NCI-H146 (cell line): ENCODE data around the gene PPP1R37.

Source experiments
- DNase-seq: peaks from one replicate; lab custom pipeline; 2025; lab: John Stamatoyannopoulos, UW

PPP1R37 gene

DNA sequence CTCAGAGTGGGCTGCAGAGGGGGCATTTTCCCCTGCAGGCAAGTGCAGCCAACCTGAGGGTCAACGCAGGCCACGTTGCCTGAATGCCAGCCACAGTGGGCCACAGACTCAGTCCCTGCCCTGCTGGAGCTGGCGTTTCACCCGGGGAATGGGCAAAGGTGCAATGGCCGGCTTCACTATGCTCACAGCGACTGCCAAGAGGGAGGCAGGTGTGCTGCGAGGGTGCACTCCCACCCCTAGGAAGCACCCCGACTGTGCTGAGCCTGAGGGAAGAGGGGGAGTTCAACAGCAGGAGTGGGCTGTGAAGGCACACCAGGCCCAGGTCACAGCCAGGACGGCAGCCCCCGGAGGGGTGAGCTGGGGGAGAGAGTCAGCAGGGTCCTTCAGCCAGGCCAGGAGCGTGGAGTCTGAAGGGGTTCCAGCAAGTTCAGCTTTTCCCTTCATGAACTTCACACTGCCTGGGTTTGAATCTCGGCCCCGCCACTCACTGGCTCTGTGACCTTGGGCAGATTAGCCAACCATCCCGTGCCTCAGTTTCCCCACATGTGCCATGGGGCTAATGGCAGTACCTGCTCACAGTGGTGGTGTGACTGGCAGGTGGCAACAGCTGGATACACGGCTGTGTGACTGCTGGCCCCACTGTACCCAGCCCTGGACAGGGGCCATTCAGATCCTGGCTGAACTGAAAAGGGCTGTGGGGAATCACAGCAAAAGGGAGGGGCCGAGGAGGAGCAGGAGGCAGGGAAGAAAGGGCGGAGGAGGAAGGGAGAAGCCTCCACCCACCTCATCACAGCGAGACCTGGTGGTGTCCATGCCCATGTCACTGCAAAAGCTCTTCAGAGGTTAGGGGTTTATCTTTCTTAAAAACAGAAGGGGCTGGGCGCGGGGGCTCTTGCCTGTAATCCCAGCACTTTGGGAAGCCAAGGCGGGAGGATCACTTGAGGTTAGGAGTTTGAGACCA lies 77.4 kb downstream of the PPP1R37 start:
- no peak for DNase-seq

DNA sequence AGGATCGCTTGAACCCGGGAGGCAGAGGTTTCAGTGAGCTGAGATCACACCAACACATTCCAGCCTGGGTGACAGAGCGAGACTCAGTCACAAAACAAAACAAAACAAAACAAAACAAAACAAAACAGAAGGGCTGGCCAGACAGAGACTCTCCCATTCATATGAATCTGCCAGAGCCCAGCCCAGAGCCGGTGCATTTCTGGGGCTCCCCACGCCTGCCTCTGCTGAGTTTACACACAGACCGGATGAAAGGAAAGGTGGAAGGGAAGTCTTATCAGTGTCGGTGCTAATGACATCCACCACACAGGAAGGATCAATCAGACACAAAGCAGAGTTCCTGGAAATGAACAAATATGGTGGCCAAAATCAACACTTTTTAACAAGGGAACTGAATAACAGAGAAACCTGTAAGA lies 78.2 kb downstream of the PPP1R37 start:
- DNase-seq: no peak

DNA sequence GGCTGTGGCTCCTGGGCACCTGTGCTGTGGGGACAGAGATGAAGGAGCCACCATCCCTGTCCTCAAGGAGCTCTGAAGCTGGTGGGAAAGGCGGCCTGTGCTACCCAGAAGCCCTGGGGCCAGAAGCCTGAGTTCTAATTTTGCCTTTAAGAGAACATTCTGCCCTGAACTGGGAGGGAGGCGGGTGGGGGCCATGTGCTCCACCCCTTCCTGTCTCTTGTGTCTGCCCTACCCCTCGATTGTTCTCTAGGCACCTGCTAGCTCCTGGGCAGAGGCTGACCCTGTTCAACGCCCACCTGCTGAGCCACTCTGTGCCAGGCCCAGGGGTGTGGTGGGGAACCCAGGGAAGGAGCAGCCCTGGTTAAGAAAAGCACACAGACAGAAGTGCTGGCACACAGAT lies 79.2 kb downstream of the PPP1R37 start:
- DNase-seq: peak; percentile 35

DNA sequence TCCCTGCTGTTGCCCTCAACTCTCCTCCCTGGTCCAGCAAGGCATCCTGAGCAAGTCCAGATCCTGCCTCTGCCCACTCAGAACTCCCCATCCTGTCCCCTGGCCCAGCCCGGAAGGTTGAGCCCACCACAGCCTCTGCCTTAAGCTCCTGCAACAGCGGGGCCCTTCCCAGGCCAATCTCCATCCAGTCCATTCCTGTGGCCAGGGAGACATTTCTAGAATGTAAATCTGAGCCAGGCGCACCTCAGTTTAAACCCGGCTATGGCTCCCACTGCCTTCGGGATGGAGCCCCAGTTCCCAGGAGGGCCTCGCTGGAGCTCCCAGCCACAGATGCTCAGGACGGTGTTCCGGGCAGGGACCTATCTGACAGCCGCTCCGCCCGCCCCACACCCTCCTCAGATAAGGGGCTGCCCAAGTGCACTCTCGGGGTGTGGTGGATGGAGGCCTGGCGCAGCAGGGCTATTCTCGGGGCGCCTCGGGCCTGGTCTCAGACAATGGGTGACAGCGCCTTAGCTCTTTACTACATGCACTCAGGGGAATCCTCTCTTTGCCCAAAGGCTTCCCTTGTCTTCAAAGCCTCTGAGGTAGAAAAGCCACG lies 79.7 kb downstream of the PPP1R37 start:
- DNase-seq: no peak

DNA sequence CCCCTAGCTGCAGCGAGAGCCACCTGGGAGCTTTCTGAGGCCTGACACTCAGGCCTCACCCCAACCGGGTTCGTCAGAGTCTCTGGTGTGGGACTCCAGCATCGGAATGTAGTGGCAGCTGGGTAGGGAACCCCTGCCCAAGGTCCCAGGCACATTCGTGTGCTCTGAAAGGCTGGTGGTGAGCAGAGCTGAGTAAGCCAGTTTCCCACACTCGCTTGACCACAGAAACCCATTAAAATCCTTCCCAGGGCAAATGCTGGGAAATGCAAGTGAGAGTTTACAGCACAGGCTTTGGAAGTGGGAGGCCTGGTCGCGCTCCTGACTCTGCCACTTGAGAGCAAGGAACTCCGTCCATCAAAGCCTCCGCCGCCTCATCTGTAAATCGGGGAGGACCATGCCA lies 80.8 kb downstream of the PPP1R37 start:
- no peak for DNase-seq

DNA sequence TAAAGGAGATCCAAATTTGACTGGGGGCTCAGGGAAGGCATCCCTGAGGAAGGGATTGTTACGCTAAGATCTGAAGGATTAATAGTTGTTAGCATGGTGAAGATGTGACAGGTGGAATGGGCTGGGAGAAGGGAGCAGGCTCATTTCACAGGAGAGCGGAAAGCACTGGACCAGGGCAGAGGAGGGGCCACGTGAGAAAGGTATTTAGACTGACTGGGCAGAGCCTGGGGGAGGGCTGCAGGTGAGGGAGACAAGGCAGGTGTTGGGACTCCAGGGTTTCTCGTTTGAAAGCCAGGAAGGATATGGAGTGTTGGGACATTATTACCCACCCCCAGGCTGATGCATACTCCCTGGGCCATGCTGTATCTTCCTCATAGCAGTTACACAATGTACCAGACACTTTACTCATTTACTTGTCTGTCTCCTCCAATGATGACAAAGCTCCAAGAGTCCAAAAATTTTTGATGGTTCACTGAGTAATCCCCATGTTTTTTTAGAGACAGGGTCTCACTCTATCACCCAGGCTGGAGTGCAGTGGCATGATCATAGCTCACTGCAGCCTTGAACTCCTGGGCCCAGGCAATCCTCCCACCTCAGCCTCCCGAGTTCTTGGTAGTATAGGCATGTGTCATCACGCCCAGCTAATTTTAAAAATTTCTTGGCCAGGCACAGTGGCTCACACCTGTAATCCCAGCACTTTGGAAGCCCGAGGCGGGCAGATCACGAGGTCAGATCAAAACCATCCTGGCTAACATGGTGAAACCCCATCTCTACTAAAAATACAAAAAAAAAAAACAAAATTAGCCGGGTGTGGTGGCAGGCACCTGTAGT lies 82.8 kb downstream of the PPP1R37 start:
- DNase-seq: peak; percentile 52

DNA sequence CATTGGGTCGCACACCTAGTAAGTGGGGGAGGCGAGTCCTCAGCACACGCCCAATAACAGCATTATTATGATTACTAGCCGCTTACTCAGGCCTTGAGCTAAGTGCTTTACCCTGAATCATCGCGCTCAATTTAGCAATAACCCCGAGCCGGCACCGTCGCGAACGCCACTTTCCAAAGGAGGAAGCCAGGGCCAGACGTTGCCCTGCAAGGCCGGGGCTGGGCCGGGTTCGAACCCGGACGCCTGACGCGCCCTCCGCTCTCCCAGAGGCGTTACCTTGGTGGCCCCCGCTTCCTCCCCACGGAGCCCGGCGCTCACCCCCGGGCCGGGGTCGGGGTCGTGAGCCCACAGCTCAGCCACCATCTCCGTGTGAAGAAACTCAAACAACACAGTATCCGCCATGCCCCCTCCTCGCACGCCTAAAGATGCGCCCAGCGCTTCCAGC lies 84.9 kb downstream of the PPP1R37 start, which contains the start of gene TRAPPC6A:
TRAPPC6A (minus strand) TSS at position 421 of the 445 bp plus-strand sequence; CDS start at position 402, 19 bp downstream.
- no peak for DNase-seq

DNA sequence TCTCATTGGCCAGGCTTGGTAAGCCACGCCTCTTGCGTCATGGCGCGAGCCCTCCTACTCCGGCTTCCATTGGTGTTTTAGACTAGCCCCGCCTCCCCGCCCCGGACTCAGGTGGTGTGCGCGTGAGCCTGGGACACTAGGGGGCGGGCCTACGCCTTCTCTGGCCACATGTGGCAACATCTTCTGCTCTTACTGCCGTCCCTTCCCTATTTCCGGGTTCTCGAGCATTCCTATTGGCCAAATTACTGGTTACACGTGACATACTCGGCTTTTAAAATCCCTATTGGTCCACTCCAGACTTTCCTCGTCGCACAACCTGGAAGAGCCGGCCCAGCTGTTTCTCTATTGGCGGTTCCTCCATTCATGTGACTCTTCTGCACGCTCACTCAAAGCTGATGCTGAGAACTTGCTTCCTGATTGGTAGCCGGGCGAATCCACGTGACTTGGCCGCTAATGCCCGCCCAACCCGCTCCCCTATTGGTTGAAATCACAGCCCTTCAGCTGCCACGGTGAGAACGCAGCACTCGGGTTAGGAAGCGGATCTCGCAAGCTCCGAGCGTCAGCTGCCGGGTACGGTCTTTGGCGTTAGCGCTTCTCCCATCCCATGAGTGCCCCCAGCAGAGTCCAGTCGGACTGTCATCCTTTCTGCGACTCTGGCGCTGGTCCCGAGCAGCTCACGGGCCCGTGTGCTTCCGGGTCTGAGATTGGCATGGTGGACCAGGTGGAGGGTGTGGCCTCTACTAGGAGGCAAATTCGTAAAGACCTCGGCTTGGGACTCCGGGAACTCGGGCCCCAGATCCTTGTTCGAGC lies 85.5 kb downstream of the PPP1R37 start, which contains the start of gene BLOC1S3:
BLOC1S3 (plus strand) TSS at position 523 of the 810 bp plus-strand sequence. CDS start 513 bp downstream, outside the sequence.
- peak; percentile 100 for DNase-seq

DNA sequence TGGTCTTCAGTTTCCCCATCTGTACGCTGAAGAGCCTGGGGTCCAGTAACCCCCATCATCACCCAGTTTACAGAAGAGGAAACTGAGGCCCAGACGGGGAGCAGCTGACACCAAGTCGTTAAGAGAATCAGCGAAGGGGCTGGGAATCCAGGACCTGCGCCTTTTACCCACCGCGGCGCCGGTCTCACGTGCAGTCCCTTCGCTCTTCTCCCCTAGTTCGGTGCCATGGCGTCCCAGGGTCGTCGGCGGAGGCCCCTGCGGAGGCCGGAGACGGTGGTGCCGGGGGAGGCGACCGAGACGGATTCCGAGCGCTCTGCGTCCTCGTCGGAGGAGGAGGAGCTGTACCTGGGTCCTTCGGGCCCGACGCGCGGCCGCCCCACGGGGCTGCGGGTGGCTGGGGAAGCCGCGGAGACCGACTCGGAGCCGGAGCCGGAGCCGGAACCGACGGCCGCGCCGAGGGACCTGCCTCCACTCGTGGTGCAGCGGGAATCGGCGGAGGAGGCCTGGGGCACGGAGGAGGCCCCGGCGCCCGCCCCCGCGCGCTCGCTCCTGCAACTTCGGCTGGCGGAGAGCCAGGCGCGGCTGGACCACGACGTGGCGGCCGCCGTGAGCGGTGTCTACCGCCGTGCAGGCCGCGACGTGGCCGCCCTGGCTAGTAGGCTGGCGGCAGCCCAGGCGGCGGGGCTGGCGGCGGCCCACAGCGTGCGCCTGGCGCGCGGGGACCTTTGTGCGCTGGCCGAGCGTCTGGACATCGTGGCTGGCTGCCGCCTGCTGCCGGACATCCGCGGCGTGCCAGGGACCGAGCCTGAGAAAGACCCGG lies 86.3 kb downstream of the PPP1R37 start:
- DNase-seq: peak; percentile 53

DNA sequence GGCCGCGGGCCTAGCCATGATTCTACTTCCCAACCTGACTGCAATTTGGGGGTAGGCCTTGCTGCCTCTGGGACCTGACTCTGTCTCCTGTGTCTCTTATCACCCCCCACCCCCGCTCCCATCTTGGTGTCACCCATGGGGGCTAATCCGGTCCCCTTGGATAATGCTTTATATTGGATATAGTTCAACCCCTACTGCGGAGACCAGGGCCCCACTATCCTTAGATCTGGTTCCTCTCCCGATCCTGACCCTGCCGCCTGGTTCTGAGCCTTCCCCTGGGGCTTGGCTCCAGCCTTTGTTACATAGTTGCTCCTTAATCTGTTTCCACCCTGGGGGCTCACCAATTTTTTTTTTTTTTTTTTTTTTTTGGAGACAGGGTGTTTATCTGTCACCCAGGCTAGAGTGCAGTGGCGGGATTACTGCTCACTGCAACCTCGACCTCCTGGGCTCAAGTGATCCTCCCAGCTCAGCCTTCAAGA lies 87.0 kb downstream of the PPP1R37 start:
- no peak for DNase-seq

DNA sequence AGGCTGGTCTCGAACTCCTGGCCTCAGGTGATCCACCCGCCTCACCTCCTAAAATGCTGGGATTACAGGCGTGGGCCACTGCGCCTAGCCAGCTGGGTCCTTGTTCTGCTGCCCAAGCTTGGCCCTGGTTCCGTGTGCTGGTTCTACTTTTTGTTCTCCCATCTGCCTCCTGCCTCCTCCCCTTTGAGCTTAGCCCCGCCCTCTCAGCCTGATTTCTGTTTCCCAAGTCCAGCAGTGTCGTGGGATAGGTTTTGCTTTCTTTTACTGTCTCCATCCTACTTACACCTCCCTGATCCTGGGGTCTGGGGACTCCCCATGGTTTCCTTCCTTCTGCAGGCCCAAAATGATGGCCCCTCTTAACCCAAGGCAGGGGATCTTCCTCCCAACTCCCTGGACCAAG lies 88.0 kb downstream of the PPP1R37 start:
- DNase-seq: no peak

DNA sequence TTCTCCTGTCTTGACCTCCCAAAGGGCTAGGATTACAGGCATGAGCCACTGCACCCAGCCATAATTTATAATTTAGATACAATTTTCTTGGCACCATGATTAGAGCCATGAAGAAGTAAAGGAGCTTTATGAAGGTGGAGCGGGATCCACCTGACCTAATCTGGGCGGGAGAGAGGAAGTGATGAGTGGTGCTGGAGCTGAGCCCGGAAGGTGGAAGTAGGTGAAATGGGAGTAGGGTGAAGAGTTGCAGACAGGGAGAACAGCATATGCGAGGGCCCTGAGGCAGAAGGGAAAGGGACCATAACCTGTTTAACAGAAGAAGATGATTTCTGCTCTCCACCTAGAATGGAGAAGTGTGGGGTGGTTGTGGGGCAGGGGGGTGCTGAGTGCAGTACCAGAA lies 89.8 kb downstream of the PPP1R37 start:
- DNase-seq: no peak

DNA sequence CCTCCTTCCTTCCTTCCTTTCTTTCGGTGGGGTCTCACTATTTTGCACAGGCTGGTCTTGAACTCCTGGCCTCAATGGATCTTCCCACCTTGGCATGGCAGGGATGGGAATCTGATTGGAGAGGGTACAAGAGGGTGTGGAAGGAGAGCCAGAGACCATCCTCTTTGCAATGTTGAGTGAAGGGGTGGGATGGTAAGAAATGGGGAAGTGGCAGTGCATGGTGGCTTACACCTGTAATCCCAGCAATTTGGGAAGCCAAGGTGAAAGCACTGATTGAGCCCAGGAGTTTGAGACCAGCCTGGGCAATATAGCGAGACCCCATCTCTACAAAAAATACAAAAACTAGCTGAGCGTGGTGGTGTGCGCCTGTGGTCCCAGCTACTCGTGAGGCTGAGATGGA lies 91.1 kb downstream of the PPP1R37 start:
- no peak for DNase-seq

DNA sequence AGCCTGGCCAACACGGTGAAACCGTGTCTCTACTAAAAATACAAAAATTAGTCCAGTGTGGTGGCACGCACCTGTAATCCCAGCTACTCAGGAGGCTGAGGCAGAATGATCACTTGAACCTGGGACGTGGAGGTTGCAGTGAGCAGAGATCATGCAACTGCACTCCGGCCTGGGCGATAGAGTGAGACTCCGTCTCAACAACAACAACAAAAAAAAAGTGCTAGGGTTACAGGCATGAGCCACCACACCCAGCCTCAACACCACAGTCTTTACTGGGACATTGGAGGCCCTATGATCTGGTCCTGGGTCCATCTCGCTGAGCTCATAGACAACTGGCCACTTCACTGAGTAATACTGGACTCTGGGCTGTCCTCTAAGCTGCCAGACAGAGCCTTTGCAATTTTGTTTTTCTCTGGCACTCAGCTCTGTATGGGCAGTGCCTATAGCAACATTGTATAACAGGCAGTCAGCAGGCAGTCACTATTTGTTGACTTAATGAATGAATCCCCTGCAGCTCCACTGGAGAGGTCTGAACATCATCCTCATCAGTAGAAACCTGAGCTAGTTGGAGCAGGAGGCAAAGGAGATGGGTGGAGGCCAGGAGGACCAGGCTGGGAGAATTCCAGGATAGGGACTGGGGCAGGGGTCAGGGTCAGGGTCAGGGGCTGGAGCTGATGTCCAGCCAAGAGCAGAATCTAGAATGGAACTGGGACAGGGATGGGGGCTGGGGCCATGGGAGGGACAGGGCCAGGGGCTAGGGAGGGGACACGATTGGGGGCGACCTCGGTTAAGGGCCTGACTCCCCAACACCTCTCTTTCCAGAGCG lies 93.7 kb downstream of the PPP1R37 start:
- DNase-seq: peak; percentile 58

DNA sequence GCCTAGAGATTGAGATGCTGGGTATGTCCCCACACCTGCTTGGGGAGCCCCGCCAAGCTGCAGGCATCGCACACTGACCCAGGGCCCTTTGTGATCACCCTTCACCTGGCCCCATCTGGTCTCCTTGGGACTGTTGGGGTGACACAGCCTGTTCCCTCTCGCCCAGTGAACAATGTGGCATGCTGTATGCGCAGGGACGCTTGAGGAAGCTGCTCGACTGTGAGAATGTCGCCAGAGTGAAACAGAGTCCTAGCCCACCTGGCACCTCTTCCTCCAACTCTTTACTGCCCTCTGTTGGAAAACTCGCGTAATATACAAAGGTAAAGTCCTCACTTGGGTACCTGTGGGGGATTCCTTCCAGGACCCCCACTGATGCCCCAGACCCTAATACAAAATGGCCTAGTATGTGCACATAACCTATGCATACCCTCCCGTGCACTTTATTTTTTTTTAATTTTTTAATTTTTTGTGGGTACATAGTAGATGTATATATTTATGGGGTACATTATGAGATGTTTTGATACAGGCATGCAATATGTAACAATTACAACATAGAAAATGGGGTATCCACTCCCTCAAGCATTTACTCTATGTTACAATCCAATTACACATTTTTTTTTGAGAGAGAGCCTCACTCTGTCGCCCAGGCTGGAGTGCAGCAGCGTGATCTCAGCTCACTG lies 94.6 kb downstream of the PPP1R37 start:
- peak; percentile 62 for DNase-seq

DNA sequence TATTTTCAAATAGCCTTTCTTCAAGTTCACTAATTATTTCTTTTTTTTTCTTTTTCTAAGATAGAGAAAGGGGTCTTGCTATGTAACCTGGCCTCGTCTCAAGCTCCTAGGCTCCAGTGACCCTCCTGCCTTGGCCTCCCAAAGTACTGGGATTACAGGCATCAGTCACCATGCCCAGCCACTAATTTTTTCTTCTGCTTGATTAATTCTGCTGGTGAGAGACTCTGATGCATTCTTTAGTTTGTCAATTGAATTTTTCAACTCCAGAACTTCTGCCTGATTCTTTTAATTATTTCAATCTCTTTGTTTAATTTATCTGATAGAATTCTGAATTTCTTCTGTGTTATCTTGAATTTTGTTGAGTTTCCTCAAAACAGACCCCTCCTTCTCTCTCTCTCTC lies 97.0 kb downstream of the PPP1R37 start:
- no peak for DNase-seq

DNA sequence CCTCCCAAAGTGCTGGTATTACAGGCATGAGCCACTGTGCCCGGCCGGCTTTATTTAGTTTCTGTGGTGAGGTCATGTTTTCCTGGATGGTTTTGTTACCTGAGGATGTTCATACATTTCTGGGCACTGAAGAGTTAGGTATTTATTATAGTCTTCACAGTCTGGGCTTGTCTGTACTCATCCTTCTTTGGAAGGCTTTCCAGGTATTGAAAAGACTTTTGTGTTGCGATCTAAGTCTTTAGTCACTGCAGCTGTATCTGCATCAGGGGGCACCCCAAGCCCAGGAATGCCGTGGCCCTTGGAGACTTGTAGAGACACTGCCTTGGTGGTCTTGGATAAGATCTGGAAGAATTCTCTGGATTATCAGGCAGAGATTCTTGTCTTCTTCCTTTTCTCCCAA lies 98.4 kb downstream of the PPP1R37 start:
- DNase-seq: no peak

DNA sequence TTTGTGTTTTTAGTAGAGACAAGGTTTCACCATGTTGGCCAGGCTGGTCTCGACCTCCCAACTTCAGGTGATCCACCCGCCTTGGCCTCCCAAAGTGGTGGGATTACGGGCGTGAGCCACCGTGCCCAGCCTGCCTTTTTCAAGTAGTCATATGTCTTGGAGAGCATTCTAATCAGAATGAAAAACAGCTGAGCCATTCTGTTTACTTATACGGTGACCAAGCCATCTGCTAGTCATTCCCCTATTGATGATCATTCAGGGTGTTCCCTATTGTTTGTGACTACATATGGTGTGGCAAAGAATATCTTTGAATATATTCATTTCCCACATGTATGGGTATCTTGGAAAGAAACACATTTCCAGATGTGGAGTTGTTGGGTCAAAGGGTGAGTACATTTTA lies 102.8 kb downstream of the PPP1R37 start:
- DNase-seq: peak; percentile 39
